Caco-2 (cell line): ENCODE results near the gene KHDC1L. TPM values are rescaled to one million over a fixed set of nuclear protein-coding genes. Genes with fewer than 3 reads are reported as not detected.
"Not testable (repeated sequence)": the region's sequence is repeated elsewhere in the genome, so short reads cannot be mapped to it uniquely, and the experiment has no call there.

ENCODE experiments used
- Bru-seq: library from RNA; stranded (reverse); fragments of 400-500 nt; gene quantifications from one replicate; lab custom pipeline; 2021; lab: Mats Ljungman, UMichigan
- BruChase-seq, 2 experiments: library from RNA; stranded (reverse); fragments of 400-500 nt; gene quantifications; one replicate each; lab custom pipeline; 2021; lab: Mats Ljungman, UMichigan
- BruUV-seq: library from RNA; stranded (reverse); fragments of 400-500 nt; replicated peaks from 2 replicates; lab custom pipeline; 2021; lab: Mats Ljungman, UMichigan
- CTCF ChIA-PET: fragments of 300-600 bp; sonication (Branson Sonifier 250); formaldehyde crosslinking; loops from one replicate; lab custom pipeline; 2022; ENCODE audit warnings: antibody characterized with exemption; lab: Charles Lee
- POLR2A ChIA-PET: fragments of 300-600 bp; sonication (Branson Sonifier 250); formaldehyde crosslinking; loops from one replicate; lab custom pipeline; 2022; ENCODE audit warnings: antibody characterized with exemption; lab: Charles Lee
- DNase-seq, 2 experiments: peaks; one replicate each; pipeline versions ENCODE4 v3.0.0 to v3.0.0-alpha.2; 2020 to 2022
- H3K27me3 ChIP-seq: replicated peaks from 2 replicates; pipeline ENCODE4 v1.6.0; 2011; ENCODE audit warnings: low read length; ENCODE audit not compliant: control insufficient read depth, insufficient read depth
- H3K36me3 ChIP-seq: 2 replicates; pipeline ENCODE4 v1.5.1; 2011; ENCODE audit warnings: low read length; ENCODE audit not compliant: control insufficient read depth, insufficient read depth
- H3K4me1 ChIP-seq: fragments of 250-450 bp; sonication (Bioruptor Pico); 2 replicates; pipeline ENCODE4 v1.5.1; 2020; ENCODE audit warnings: mild to moderate bottlenecking
- H3K4me3 ChIP-seq: 2 replicates; pipeline ENCODE4 v1.5.1; 2011; ENCODE audit warnings: low read depth, mild to moderate bottlenecking, control low read depth, low read length
- H3K9me3 ChIP-seq: fragments of 250-450 bp; sonication (Bioruptor Pico); 2 replicates; pipeline ENCODE4 v1.5.1; 2020; ENCODE audit warnings: mild to moderate bottlenecking, moderate library complexity
- H3K27ac Mint-ChIP-seq: one replicate; pipeline ENCODE4 v1.8.0; 2022; ENCODE audit warnings: mixed read lengths; ENCODE audit not compliant: unreplicated experiment
- H3K27me3 Mint-ChIP-seq: one replicate; pipeline ENCODE4 v1.8.0; 2022; ENCODE audit warnings: mixed read lengths; ENCODE audit not compliant: insufficient read depth, unreplicated experiment
- H3K36me3 Mint-ChIP-seq: one replicate; pipeline ENCODE4 v1.8.0; 2022; ENCODE audit warnings: mild to moderate bottlenecking, mixed read lengths; ENCODE audit not compliant: insufficient read depth, unreplicated experiment
- H3K4me1 Mint-ChIP-seq: one replicate; pipeline ENCODE4 v1.8.0; 2022; ENCODE audit warnings: low read depth, mixed read lengths; ENCODE audit not compliant: unreplicated experiment
- H3K4me3 Mint-ChIP-seq: one replicate; pipeline ENCODE4 v1.8.0; 2022; ENCODE audit warnings: mild to moderate bottlenecking, moderate library complexity, mixed read lengths; ENCODE audit not compliant: unreplicated experiment
- H3K9me3 Mint-ChIP-seq: one replicate; pipeline ENCODE4 v1.8.0; 2022; ENCODE audit warnings: mixed read lengths; ENCODE audit not compliant: unreplicated experiment
- intact Hi-C: fragments of 100-400 bp; cut with micrococcal nuclease; formaldehyde crosslinking; loops from one replicate; pipeline ENCODE4 v1.10.0; 2022; ENCODE audit not compliant: unreplicated experiment
- long read RNA-seq: library from polyadenylated mRNA; stranded (forward); transcript quantifications from one replicate; pipeline ENCODE4 v2.0.0, GENCODE V29; 2022
- total RNA-seq: library from RNA; stranded (reverse); gene quantifications from 2 replicates; pipeline ENCODE4 v1.2.3, GENCODE V29; 2022
- TF ChIP-seq, protein P1 (sequence below), 2 experiments: fragments of 200-600 bp in 1 of 2; IDR thresholded peaks; 1 replicate in 1 of 2; 2 replicates in 1 of 2; pipeline versions ENCODE4 v1.5.1 to v1.8.0; 2011 to 2022; ENCODE audit warnings: antibody characterized with exemption in 1 of 2, control low read depth in 1 of 2, inconsistent platforms in 1 of 2, low read depth in 1 of 2, low read length in 1 of 2, mild to moderate bottlenecking in 1 of 2, moderate library complexity in 1 of 2; ENCODE audit not compliant: insufficient read depth in 1 of 2, severe bottlenecking in 1 of 2, unreplicated experiment in 1 of 2

The KHDC1L gene, protein sequence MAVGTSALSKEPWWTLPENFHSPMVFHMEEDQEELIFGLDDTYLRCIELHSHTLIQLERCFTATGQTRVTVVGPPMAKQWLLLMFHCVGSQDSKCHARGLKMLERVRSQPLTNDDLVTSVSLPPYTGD
- not detected in 2 replicates for total RNA-seq
- Bru-seq, nascent RNA = not detected
- not detected for BruChase-seq, experiment 1, labeled RNA remaining after a 2-hour chase
- not detected for BruChase-seq, experiment 2, labeled RNA remaining after a 6-hour chase
- long read RNA-seq = 0 reads

DNA sequence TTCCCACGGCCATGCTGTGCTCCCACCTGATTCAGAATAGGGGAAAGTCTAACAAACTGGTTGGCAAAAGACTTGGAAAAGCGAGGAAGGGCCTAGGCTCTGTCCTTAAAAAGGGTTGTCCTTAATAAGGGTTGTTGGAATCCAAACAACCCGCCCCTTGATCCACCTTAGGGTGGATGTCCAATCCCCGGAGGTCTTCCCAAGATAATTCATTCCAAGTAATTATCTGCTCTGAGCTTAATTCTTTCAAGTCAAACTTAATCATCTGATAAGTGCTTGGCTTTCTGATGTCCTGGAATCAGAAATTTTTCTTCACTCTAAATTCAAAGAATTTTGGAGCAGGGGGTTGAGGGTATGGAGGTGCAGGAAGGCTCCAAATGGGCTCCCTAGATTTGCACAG is at the start of gene KHDC1L:
TSS of gene KHDC1L (minus strand) at position 101 of the 400 bp plus-strand sequence. CDS start at position 13, 88 bp downstream.
- Histone ChIP-seq H3K4me3 (no peak within 1 kb of the TSS), H3K36me3 (no peaks in the 10 kb centered on the region), H3K9me3 (no peaks in the 10 kb centered on the region), H3K4me1 (no peaks in the 10 kb centered on the region), H3K27me3 (no peaks in the 10 kb centered on the region)
- ChIA-PET CTCF (no interaction called here), POLR2A (no interaction called here)
- Mint-ChIP-seq H3K9me3 (no peaks in the 10 kb centered on the region), H3K4me3 (no peak within 1 kb of the TSS), H3K27me3 (no peaks in the 10 kb centered on the region), H3K36me3 (no peaks in the 10 kb centered on the region), H3K27ac (no peak within 1 kb of the TSS), H3K4me1 (no peaks in the 10 kb centered on the region)
- intact Hi-C loops = no loop called here
- TF ChIP-seq, protein P1, sequence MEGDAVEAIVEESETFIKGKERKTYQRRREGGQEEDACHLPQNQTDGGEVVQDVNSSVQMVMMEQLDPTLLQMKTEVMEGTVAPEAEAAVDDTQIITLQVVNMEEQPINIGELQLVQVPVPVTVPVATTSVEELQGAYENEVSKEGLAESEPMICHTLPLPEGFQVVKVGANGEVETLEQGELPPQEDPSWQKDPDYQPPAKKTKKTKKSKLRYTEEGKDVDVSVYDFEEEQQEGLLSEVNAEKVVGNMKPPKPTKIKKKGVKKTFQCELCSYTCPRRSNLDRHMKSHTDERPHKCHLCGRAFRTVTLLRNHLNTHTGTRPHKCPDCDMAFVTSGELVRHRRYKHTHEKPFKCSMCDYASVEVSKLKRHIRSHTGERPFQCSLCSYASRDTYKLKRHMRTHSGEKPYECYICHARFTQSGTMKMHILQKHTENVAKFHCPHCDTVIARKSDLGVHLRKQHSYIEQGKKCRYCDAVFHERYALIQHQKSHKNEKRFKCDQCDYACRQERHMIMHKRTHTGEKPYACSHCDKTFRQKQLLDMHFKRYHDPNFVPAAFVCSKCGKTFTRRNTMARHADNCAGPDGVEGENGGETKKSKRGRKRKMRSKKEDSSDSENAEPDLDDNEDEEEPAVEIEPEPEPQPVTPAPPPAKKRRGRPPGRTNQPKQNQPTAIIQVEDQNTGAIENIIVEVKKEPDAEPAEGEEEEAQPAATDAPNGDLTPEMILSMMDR (IDR thresholded peaks at IDR 0.05; ENCODE audit: insufficient read depth in 1 of 2, low read depth in 1 of 2, low read length in 1 of 2, severe bottlenecking in 1 of 2, unreplicated experiment in 1 of 2) = no peak
- BruUV-seq = no TSS peak
- DNase-seq = no peak

DNA sequence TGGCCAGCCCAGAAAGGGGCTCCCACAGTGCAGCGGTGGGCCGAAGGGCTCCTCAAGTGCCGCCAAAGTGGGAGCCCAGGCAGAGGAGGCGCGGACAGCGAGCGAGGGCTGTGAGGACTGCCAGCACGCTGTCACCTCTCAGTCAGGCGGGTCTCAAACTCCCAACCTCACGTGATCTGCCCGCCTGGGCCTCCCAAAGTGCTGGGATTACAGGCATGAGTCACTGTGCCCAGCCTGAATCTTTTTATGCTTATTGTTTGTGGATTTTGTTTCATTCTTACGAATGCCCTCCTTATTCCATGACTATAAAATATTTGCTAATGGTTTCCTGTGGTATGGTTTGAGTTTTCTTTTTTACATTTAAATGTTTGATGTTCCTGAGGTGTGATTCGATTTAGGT is 44.0 kb upstream of the KHDC1L start:
- BruUV-seq, H3K27ac Mint-ChIP-seq, H3K27me3 Mint-ChIP-seq, H3K4me1 ChIP-seq, H3K4me3 ChIP-seq, H3K9me3 Mint-ChIP-seq, H3K4me1 Mint-ChIP-seq, H3K4me3 Mint-ChIP-seq, DNase-seq, intact Hi-C loops, POLR2A ChIA-PET, CTCF ChIA-PET, H3K36me3 ChIP-seq, H3K27me3 ChIP-seq, H3K9me3 ChIP-seq: not testable (repeated sequence)
- H3K36me3 Mint-ChIP-seq = peaks cover 51% of the 10 kb centered on the region

DNA sequence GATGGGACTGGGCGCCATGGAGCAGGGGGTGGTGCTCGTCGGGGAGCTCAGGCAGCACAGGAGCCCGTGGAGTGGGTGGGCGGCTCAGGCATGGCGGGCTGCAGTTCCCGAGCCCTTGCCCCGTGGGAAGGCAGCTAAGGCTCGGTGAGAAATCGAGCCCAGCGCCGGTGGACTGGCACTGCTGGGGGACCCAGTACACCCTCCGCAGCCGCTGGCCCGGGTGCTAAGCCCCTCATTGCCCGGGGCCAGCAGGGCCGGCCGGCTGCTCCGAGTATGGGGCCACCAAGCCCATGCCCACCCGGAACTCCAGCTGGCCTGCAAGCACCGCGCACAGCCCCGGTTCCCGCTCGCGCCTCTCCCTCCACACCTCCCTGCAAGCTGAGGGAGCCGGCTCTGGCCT is 43.6 kb upstream of the KHDC1L start:
- BruUV-seq, H3K9me3 Mint-ChIP-seq, H3K4me3 Mint-ChIP-seq, H3K4me1 Mint-ChIP-seq, H3K27me3 Mint-ChIP-seq, H3K27me3 ChIP-seq, H3K27ac Mint-ChIP-seq, POLR2A ChIA-PET, H3K36me3 ChIP-seq, DNase-seq, H3K4me3 ChIP-seq, intact Hi-C loops, H3K9me3 ChIP-seq: not testable (repeated sequence)
- CTCF ChIA-PET = interaction anchor here (0.8 kb wide), 1 partner anchor 58 kb away, joined by 3 read pairs; no protein-coding TSS in a partner anchor
- H3K36me3 Mint-ChIP-seq = peaks cover 49% of the 10 kb centered on the region
- peaks cover 11% of the 10 kb centered on the region for H3K4me1 ChIP-seq

DNA sequence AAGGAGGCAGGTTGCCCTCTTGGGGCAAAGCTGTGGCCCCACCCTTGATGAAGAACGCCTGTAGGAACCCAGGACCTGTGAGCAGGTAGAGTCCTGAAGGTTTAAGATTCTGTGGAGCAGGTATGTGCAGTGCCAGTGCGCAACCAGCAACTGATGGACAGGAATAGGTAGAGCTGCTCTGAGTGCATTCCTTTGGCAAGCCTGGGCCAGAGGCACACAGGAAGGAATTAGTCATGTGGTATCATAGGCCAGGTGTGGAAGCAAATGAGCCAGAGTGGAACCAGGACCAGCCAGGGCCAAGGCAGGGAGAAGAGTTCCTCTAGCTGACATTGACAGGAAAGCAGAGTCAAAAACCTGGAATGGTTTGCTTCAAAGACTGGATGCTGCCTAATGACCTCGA is 39.1 kb upstream of the KHDC1L start:
- Mint-ChIP-seq H3K36me3 (peaks cover 33% of the 10 kb centered on the region), H3K9me3 (no peaks in the 10 kb centered on the region), H3K4me3 (peak overlapping the region; percentile 76), H3K4me1 (peaks cover 7% of the 10 kb centered on the region), H3K27me3 (no peaks in the 10 kb centered on the region), H3K27ac (no peak overlapping the region)
- Histone ChIP-seq H3K36me3 (no peaks in the 10 kb centered on the region), H3K4me1 (peaks cover 16% of the 10 kb centered on the region), H3K27me3 (no peaks in the 10 kb centered on the region), H3K9me3 (no peaks in the 10 kb centered on the region), H3K4me3 (no peak overlapping the region)
- ChIA-PET CTCF (no interaction called here), POLR2A (no interaction called here)
- BruUV-seq = no TSS peak
- peak; percentile 16 to 48 for DNase-seq
- intact Hi-C loops = no loop called here
- TF ChIP-seq, protein P1 (IDR thresholded peaks at IDR 0.05; ENCODE audit: insufficient read depth in 1 of 2, low read depth in 1 of 2, low read length in 1 of 2, severe bottlenecking in 1 of 2, unreplicated experiment in 1 of 2) = no peak
